ENCODE data around the gene CTAGE6. TPM values are rescaled to one million over a fixed set of nuclear protein-coding genes. Genes with fewer than 3 reads are reported as not detected.
"Not testable (repeated sequence)": the region's sequence is repeated elsewhere in the genome, so short reads cannot be mapped to it uniquely, and the experiment has no call there.

The CTAGE6 gene
- total RNA-seq, 2 experiments from 2014 or later = 0.11 to 0.34 TPM

- no peaks in the 10 kb centered on the region for H3K9me3 ChIP-seq (ENCODE audit: control insufficient read depth in 1 of 2, insufficient read depth in 1 of 2, low read length in 2 of 2)
- TF ChIP-seq, protein P1, sequence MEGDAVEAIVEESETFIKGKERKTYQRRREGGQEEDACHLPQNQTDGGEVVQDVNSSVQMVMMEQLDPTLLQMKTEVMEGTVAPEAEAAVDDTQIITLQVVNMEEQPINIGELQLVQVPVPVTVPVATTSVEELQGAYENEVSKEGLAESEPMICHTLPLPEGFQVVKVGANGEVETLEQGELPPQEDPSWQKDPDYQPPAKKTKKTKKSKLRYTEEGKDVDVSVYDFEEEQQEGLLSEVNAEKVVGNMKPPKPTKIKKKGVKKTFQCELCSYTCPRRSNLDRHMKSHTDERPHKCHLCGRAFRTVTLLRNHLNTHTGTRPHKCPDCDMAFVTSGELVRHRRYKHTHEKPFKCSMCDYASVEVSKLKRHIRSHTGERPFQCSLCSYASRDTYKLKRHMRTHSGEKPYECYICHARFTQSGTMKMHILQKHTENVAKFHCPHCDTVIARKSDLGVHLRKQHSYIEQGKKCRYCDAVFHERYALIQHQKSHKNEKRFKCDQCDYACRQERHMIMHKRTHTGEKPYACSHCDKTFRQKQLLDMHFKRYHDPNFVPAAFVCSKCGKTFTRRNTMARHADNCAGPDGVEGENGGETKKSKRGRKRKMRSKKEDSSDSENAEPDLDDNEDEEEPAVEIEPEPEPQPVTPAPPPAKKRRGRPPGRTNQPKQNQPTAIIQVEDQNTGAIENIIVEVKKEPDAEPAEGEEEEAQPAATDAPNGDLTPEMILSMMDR (IDR thresholded peaks at IDR 0.05) = no peak
- Mint-ChIP-seq H3K27ac (no peak overlapping the region), H3K27me3 (no peaks in the 10 kb centered on the region), H3K9me3 (no peaks in the 10 kb centered on the region), H3K36me3 (ENCODE audit: low read depth) (peaks cover 29% of the 10 kb centered on the region), H3K4me3 (no peak overlapping the region), H3K4me1 (ENCODE audit: low read depth) (no peaks in the 10 kb centered on the region)
- ChIA-PET POLR2A (no interaction called here), CTCF (interaction anchor here (1.7 kb wide), 1 partner anchor 9 kb away, joined by 4 read pairs; no protein-coding TSS in a partner anchor)
- DNase-seq (no peak), ATAC-seq (ENCODE audit: poor library complexity) (no peak)
- intact Hi-C loops (cut with DNase I, micrococcal nuclease) = no loop called here
- no peaks in the 10 kb centered on the region for H3K27me3 ChIP-seq (ENCODE audit: control insufficient read depth in 1 of 2, insufficient read depth in 2 of 2, low read length in 2 of 2)
- H3K36me3 ChIP-seq (ENCODE audit: insufficient read depth, low read length) = peaks cover 13% of the 10 kb centered on the region
- H3K4me1 ChIP-seq (ENCODE audit: insufficient read depth, low read length) = no peaks in the 10 kb centered on the region
- no peak overlapping the region for H3K27ac ChIP-seq (ENCODE audit: low read depth in 1 of 2, low read length in 2 of 2)
- no peak overlapping the region for H3K4me3 ChIP-seq (ENCODE audit: low read length)
Observed at GRCh38 chr7:143728333-143728862, 29.1 kb downstream of the CTAGE6 start.

GRCh38 chr7:143727561-143727960 lies 29.9 kb downstream of the CTAGE6 start:
- CTCF ChIA-PET = interaction anchor here (1.7 kb wide), 1 partner anchor 9 kb away, joined by 4 read pairs; no protein-coding TSS in a partner anchor
- H3K27ac ChIP-seq (ENCODE audit: low read depth in 1 of 2, low read length in 2 of 2); H3K9me3 Mint-ChIP-seq: not testable (repeated sequence)

DNA sequence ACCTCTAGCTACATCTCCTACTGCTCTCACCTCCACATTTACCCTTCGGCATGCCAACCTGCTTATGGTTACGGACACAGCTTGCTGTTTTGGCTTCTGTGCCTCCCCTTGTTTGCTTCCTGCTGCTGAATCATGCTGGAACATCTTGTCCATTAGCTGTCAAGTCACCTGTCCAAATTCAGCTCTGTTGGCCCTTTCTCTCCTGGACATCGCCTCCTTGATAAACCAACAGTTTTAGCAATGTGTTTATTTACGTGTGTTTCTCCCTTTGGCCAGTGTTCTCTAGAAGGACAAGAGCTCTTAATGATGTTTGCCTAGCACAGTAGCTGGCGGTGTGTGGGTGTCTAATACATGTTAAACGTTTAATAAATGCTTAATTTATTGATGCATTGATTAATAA lies 31.4 kb downstream of the CTAGE6 start:
- DNase-seq; H3K27me3 Mint-ChIP-seq; H3K4me1 Mint-ChIP-seq (ENCODE audit: low read depth); H3K27ac ChIP-seq (ENCODE audit: low read depth in 1 of 2, low read length in 2 of 2); intact Hi-C loops (cut with DNase I, micrococcal nuclease); H3K27me3 ChIP-seq (ENCODE audit: control insufficient read depth in 1 of 2, insufficient read depth in 2 of 2, low read length in 2 of 2); H3K4me1 ChIP-seq (ENCODE audit: insufficient read depth, low read length); POLR2A ChIA-PET; ATAC-seq (ENCODE audit: poor library complexity); H3K4me3 ChIP-seq (ENCODE audit: low read length); H3K27ac Mint-ChIP-seq; H3K4me3 Mint-ChIP-seq; CTCF ChIA-PET; H3K9me3 ChIP-seq (ENCODE audit: control insufficient read depth in 1 of 2, insufficient read depth in 1 of 2, low read length in 2 of 2); H3K9me3 Mint-ChIP-seq: not testable (repeated sequence)
- H3K36me3 ChIP-seq (ENCODE audit: insufficient read depth, low read length) = peaks cover 13% of the 10 kb centered on the region
- peaks cover 29% of the 10 kb centered on the region for H3K36me3 Mint-ChIP-seq (ENCODE audit: low read depth)

More at GRCh38 chr7:143727561-143727960, 29.9 kb downstream of the CTAGE6 start:
- H3K27me3 Mint-ChIP-seq; H3K4me3 ChIP-seq (ENCODE audit: low read length); POLR2A ChIA-PET; H3K27ac Mint-ChIP-seq; H3K27me3 ChIP-seq (ENCODE audit: control insufficient read depth in 1 of 2, insufficient read depth in 2 of 2, low read length in 2 of 2); intact Hi-C loops (cut with DNase I, micrococcal nuclease); H3K4me1 Mint-ChIP-seq (ENCODE audit: low read depth); H3K4me3 Mint-ChIP-seq; DNase-seq; H3K9me3 ChIP-seq (ENCODE audit: control insufficient read depth in 1 of 2, insufficient read depth in 1 of 2, low read length in 2 of 2); H3K4me1 ChIP-seq (ENCODE audit: insufficient read depth, low read length): not testable (repeated sequence)
- peak; percentile 54 for ATAC-seq (ENCODE audit: poor library complexity)
- H3K36me3 Mint-ChIP-seq (ENCODE audit: low read depth) = peaks cover 29% of the 10 kb centered on the region
- H3K36me3 ChIP-seq (ENCODE audit: insufficient read depth, low read length) = peaks cover 13% of the 10 kb centered on the region

DNA sequence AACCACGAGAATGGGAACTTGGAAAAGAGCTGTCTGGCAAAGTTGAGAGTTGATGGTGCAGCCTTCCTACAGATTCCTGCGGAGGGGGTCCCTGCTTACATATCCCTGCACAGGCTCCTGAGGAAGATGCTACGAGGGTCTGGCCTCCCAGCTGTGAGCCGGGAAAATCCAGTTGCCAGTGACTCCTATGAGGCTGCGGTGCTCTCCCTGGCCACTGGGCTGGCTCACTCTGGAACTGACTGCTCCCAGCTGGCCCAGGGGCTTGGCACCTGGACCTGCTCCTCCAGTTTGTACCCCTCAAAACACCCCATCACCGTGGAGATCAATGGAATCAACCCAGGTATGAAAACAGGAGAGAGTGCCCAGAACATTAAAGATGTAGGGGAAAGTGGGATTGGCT lies 37.2 kb downstream of the CTAGE6 start:
- H3K36me3 Mint-ChIP-seq (ENCODE audit: low read depth); H3K27me3 ChIP-seq (ENCODE audit: control insufficient read depth in 1 of 2, insufficient read depth in 2 of 2, low read length in 2 of 2); H3K4me3 Mint-ChIP-seq; H3K9me3 ChIP-seq (ENCODE audit: control insufficient read depth in 1 of 2, insufficient read depth in 1 of 2, low read length in 2 of 2); DNase-seq; ATAC-seq (ENCODE audit: poor library complexity); intact Hi-C loops (cut with DNase I, micrococcal nuclease); CTCF ChIA-PET; H3K36me3 ChIP-seq (ENCODE audit: insufficient read depth, low read length); H3K27ac ChIP-seq (ENCODE audit: low read depth in 1 of 2, low read length in 2 of 2); H3K4me1 Mint-ChIP-seq (ENCODE audit: low read depth); H3K9me3 Mint-ChIP-seq; H3K4me1 ChIP-seq (ENCODE audit: insufficient read depth, low read length); H3K27me3 Mint-ChIP-seq; H3K4me3 ChIP-seq (ENCODE audit: low read length); H3K27ac Mint-ChIP-seq; POLR2A ChIA-PET: not testable (repeated sequence)

DNA sequence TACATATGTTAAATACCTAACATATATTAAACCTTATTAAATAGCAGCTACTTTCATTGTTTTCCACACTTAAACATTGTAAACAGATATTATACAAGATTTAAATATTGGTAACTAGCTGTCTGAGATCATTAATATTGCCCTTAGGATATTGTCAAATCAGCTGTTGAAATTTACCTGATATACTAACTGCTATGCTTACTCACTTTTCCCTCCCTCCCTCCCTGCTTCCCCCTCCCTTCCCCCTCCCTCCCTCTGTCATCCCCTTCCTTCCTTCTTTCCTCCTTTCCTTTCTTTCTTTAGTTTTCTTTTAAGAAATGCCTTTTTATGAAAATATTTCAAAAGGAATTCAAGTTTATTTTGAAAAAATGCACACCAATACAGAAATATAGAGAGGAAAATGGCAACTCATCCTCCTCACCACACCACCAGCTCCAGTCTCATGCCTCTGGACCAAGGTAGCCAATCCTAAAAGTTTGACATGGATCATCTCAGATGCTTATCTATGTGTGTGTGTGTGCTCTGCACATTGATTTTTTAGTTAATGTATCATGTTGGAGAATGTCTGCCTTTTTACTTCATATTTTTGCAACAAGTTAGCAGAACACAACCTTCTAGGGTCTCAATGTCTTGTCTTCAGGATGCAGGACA lies 41.8 kb downstream of the CTAGE6 start:
- H3K27ac Mint-ChIP-seq; H3K27me3 Mint-ChIP-seq; CTCF ChIA-PET; H3K36me3 ChIP-seq (ENCODE audit: insufficient read depth, low read length); DNase-seq; POLR2A ChIA-PET; H3K27me3 ChIP-seq (ENCODE audit: control insufficient read depth in 1 of 2, insufficient read depth in 2 of 2, low read length in 2 of 2); H3K4me1 Mint-ChIP-seq (ENCODE audit: low read depth); ATAC-seq (ENCODE audit: poor library complexity); H3K36me3 Mint-ChIP-seq (ENCODE audit: low read depth); H3K4me3 ChIP-seq (ENCODE audit: low read length); H3K4me3 Mint-ChIP-seq; H3K4me1 ChIP-seq (ENCODE audit: insufficient read depth, low read length); H3K9me3 Mint-ChIP-seq; H3K9me3 ChIP-seq (ENCODE audit: control insufficient read depth in 1 of 2, insufficient read depth in 1 of 2, low read length in 2 of 2); H3K27ac ChIP-seq (ENCODE audit: low read depth in 1 of 2, low read length in 2 of 2); intact Hi-C loops (cut with DNase I, micrococcal nuclease): not testable (repeated sequence)

DNA sequence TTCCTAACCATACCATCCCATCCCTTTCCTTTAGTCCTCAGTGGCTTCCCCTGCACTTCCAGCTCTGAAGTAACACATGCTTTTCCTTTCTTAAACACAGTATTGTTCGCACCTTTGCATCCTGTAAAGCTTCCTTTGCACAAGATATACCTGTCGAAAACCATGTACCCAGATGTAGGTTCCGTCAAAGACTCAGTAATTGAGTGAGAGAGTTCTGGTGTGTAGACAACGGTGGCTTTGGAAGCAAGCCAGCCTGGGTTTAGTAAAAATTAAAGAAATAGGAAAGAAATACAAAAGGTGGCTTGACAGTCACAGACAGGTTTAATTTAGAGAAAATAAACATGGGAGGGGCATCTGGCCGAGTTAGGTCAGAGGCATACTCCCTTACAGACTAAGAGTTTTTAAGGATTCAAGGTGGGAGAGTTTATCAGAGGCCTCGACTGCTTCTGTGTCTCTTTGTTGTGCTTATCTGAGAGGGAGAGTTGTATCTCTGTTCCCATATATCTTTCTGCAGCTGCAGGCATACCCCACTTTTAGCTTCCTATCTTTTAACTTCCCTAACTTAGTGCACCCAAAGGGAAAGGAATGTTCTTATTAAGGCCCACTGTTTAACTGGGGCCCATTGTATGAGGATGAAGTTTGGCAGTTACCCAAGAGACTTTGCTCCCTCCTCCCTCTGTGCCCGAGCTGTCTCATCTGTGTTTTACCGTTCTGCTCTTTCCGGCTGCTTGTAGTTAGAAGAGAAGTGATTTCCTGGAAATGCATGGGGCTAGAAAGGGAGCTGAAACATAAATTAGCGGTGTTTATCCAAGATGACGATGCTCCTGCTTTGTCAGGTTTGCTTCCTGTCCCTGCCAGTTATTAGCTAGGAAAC lies 42.7 kb downstream of the CTAGE6 start:
- CTCF ChIA-PET; H3K4me3 ChIP-seq (ENCODE audit: low read length); H3K36me3 ChIP-seq (ENCODE audit: insufficient read depth, low read length); H3K27me3 ChIP-seq (ENCODE audit: control insufficient read depth in 1 of 2, insufficient read depth in 2 of 2, low read length in 2 of 2); H3K4me3 Mint-ChIP-seq; DNase-seq; H3K27ac Mint-ChIP-seq; POLR2A ChIA-PET; intact Hi-C loops (cut with DNase I, micrococcal nuclease); H3K36me3 Mint-ChIP-seq (ENCODE audit: low read depth); H3K27me3 Mint-ChIP-seq; H3K9me3 Mint-ChIP-seq; H3K4me1 Mint-ChIP-seq (ENCODE audit: low read depth); H3K9me3 ChIP-seq (ENCODE audit: control insufficient read depth in 1 of 2, insufficient read depth in 1 of 2, low read length in 2 of 2); H3K27ac ChIP-seq (ENCODE audit: low read depth in 1 of 2, low read length in 2 of 2); H3K4me1 ChIP-seq (ENCODE audit: insufficient read depth, low read length): not testable (repeated sequence)
- peak; percentile 88 for ATAC-seq (ENCODE audit: poor library complexity)
